DOHH2 (cell line): Measurements from ENCODE around the gene SLC9A9.

Experiments used
- EZH2phosphoT487 ChIP-seq: fragments of 200-600 bp; sonication (generic); IDR thresholded peaks from 2 replicates; pipeline ENCODE4 v1.6.1; 2017; ENCODE audit warnings: borderline replicate concordance, mild to moderate bottlenecking, antibody characterized with exemption, low read length, moderate library complexity, mixed read lengths
- TF ChIP-seq, protein P1 (sequence below): fragments of 200-600 bp; sonication (generic); IDR thresholded peaks from one replicate; pipeline ENCODE4 v1.5.1; 2014; ENCODE audit warnings: antibody characterized with exemption, mild to moderate bottlenecking, low read depth, low read length; ENCODE audit not compliant: poor library complexity, severe bottlenecking

GRCh38 chr3:143859465-143860203, 11.4 kb upstream of the SLC9A9 start:
- TF ChIP-seq, protein P1, sequence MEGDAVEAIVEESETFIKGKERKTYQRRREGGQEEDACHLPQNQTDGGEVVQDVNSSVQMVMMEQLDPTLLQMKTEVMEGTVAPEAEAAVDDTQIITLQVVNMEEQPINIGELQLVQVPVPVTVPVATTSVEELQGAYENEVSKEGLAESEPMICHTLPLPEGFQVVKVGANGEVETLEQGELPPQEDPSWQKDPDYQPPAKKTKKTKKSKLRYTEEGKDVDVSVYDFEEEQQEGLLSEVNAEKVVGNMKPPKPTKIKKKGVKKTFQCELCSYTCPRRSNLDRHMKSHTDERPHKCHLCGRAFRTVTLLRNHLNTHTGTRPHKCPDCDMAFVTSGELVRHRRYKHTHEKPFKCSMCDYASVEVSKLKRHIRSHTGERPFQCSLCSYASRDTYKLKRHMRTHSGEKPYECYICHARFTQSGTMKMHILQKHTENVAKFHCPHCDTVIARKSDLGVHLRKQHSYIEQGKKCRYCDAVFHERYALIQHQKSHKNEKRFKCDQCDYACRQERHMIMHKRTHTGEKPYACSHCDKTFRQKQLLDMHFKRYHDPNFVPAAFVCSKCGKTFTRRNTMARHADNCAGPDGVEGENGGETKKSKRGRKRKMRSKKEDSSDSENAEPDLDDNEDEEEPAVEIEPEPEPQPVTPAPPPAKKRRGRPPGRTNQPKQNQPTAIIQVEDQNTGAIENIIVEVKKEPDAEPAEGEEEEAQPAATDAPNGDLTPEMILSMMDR: no peak
- no peak for TF ChIP-seq EZH2phosphoT487
